GM11168 (cell line): Measurements from ENCODE around the gene PRKAG2.

Source experiments
- in situ Hi-C: fragments of 300-500 bp; cut with MboI; formaldehyde crosslinking; loops from one replicate; pipeline ENCODE4 v1.12.0; 2022; ENCODE audit warnings: low sequenced_read_pairs; ENCODE audit not compliant: unreplicated experiment

Gene PRKAG2

GRCh38 chr7:151626422-151627115, 250.3 kb downstream of the PRKAG2 start:
- in situ Hi-C loops: no loop called here

DNA sequence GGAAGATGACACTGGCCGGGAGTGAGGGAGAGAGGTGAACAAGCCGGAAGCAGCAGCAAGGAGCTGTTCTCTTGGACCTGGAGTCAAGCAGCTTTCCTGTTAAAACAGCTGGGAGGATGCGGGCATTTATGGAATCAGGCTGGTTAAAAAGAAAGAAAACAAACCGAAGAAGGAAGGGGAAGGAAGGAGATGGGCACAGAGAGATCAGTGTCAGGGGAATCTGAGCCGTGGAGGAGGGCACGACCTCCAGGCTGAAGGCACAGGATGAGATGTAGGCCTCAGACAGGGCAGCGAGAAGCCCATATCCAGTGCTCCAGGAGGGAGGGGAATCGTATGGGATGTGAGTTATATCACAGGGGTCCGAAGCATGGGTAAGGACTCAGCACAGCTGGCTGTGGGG, 251.3 kb downstream of the PRKAG2 start:
- in situ Hi-C loops: no loop called here

DNA sequence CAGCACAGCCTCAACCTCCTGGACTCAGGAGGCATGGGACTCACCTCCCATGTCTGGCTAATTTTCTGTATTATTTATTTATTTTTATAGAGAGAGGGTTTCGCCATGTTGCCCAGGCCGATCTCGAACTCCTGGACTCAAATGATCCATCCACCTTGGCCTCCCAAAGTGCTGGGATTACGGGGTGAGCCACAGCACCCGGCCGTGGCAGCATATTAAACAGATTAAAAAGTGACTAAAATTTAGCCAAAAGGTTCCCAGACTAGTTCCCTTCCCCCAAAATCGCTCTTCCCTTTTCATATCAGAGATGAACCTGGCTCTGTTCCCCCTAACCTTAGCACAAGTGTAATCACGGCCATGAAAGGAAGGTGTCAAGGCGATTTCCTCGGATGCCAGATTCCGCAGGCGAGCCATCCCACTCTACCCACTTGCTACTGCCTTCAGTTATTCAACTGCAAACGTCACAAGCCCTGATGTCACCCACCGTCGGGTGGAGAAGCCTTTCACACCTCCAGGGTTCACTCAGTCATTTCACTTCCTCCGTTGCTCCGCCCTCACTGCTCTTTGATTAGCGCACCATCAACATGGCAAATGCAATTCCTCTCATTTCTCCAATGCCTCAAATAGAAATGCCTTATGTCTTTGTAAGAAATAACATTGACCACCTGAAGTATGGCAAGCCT, 252.5 kb downstream of the PRKAG2 start:
- in situ Hi-C loops: no loop called here

DNA sequence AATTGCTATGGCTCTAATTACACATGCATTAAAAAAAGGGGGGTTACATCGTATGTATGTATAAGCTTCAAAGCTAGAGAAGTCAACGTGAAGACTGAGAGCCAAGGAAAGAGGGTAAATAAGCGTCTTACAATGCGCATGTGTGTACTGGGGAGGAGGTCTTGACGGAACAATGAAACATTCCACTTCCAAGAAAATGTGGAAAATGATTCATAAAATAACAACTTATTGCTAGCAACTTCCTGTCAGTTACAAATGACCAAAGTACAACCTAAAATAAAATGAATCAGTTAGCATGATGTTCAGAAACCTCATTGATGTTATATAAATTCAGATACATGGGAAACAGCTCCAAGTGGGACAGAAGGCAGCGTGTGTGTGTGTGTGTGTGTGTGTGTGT, 253.1 kb downstream of the PRKAG2 start:
- in situ Hi-C loops: no loop called here

DNA sequence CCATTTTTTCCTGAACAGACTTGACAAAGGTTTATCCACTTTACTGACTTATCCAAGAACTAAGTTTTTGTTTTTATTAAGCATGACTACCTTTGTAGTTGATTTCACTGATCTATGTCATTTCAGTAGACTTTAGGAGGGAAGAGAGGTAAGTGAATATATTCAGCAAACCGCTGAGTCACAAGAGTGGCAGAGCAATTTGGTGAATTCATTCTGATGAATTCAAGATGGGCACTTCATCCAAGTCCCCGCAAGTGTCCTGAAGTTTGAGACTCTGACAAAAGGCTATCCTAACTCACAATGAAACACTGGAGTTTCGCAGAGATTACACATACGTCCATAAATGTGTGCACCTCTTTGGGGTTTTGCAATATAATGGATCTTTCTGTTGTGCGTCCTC, 255.0 kb downstream of the PRKAG2 start:
- in situ Hi-C loops: no loop called here

DNA sequence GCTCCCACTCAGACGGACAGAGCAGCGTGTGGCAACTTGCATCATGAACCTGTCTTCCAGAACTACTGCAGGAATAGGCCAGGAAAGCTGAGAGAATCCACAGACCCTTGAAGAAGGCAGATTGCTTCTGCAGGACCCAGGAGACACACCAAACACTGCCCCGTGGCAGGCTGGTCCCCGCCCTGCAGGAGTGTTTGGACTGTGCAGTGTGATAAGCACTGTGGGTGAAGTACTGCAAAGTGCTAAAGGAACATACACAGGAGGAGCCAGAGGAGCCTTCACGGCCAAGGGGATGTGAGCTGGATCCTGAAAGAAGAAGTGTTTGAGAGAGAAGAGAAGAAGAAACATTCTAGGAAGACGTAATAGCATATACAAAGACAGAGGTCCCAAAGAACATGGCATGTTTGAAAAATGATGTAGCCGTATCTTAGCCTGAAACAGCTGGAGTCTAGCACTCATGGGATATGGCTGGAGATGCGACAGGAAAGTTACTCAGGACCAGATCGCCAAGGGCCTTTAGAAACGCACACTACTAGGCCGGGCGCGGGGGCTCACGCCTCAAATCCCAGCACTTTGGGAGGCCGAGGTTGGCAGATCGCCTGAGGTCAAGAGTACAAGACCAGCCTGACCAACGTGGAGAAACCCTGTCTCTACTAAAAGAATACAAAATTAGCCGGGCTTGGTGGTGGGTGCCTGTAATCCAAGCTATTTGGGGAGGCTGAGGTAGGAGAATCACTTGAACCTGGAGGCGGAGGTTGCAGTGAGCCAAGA, 260.3 kb downstream of the PRKAG2 start:
- in situ Hi-C loops: no loop called here

- in situ Hi-C loops: no loop called here
Measured at GRCh38 chr7:151615784-151616183, 261.1 kb downstream of the PRKAG2 start.

DNA sequence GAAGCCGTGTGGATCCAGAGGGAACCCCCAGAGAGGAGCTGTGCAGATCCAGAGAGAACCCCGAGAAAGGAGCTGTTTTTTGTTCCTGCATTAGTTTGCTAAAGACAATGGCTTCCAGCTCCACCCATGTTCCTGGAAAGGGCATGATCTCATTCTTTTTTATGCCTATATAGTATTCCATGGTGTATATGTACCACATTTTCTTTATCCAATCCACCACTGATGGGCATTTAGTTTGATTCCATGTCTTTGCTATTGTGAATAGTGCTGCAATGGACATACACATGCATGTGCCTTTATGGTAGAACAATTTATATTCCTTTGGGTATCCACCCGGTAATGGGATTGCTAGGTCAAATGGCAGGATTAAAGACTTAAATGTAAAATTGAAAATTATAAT, 261.9 kb downstream of the PRKAG2 start:
- in situ Hi-C loops: no loop called here

GRCh38 chr7:151614019-151614418, 262.9 kb downstream of the PRKAG2 start:
- in situ Hi-C loops: no loop called here

GRCh38 chr7:151611878-151612277, 265.0 kb downstream of the PRKAG2 start:
- in situ Hi-C loops: no loop called here

GRCh38 chr7:151611041-151611440, 265.9 kb downstream of the PRKAG2 start:
- in situ Hi-C loops: no loop called here

GRCh38 chr7:151608031-151608551, 268.8 kb downstream of the PRKAG2 start:
- in situ Hi-C loops: no loop called here

GRCh38 chr7:151607464-151607867, 269.4 kb downstream of the PRKAG2 start:
- in situ Hi-C loops: no loop called here

- in situ Hi-C loops: no loop called here
Measured at GRCh38 chr7:151603951-151604350, 273.0 kb downstream of the PRKAG2 start.

GRCh38 chr7:151601521-151602305, 275.2 kb downstream of the PRKAG2 start:
- in situ Hi-C loops: no loop called here

DNA sequence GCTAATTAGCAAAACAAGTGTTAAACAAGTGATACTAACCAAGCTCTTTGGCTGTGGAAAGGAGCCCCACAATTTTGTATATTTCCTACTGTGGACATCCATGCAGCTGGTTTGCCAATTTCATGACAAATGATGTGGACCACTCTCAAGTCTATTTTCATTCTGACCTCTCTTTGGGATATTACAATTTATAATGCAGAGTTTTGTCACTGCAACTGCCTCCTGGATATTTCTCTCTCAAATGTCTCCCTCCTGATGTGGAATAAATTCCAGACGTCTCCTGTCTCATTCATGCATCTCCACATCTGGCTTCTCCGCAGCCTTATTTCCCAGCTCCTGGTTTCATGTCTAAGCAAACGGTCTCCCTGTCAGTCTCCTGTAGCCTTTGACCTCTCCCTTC, 276.6 kb downstream of the PRKAG2 start:
- in situ Hi-C loops: no loop called here

- in situ Hi-C loops: no loop called here
Measured at GRCh38 chr7:151599401-151600227, 277.3 kb downstream of the PRKAG2 start.

GRCh38 chr7:151597541-151598444, 279.1 kb downstream of the PRKAG2 start:
- in situ Hi-C loops: no loop called here
